Fibroblast of skin of abdomen (primary cell): ENCODE results near the gene PEX11G.
"Not testable (repeated sequence)": the region's sequence is repeated elsewhere in the genome, so short reads cannot be mapped to it uniquely, and the experiment has no call there.

Experiments used
- DNase-seq: peaks from one replicate; pipeline ENCODE4 v3.0.0-alpha.2; 2013

The PEX11G gene

DNA sequence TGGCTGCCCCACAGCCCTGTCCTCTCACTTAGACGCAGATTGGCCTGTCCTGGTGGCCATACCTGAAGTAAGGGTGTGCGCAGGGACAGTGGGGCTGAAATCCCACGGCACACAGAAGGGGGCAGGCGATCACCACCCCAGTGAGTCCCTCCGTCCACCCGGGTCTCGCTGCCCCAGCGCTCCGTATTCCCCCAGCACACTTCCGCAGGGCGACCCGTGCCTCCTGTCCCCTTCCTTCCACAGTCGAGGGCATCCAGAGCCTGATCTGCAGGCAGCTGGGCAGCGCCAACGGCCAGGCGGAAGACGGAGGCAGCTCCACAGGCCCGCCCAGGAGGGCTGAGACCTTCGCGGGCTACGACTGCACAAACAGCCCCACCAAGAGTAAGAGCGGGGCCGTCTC lies 25.3 kb downstream of the PEX11G start:
- no peak for DNase-seq

DNA sequence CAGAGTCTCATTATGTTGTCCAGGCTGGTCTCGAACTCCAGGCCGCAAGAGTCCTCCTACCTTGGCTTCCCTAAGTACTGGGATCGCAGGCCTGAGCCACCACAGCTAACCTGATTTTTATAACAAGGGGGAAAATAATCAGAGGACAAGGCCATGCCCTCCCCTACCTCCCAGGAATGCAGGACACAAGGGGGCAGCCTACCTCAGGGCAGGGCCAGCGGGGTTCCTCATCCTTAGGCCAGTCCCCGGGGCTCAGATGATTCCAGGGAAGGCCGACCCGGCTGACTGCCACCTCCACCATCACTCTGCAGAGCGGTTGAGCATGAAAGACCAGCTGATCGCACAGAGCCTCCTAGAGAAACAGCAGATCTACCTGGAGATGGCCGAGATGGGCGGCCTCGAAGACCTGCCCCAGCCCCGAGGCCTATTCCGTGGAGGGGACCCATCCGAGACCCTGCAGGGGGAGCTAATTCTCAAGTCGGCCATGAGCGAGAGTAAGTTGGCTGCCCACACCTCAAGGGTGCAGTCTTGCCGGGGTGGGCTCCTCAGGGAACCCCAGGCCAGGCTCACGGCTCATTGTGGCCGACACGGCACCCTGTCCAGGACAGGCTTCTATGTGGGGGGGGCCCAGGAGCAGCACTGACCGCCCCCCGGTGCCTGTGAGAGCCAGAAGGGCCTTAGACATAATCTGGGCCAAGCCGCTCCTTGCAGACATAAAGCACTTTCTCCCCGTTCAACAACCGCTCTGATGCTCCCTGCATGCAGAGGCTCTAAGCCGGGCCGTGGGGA lies 26.8 kb downstream of the PEX11G start:
- no peak for DNase-seq

GRCh38 chr19:7460562-7460966 lies 28.3 kb downstream of the PEX11G start:
- DNase-seq: peak; percentile 23

- DNase-seq: no peak
These were observed 29.1 kb downstream of the PEX11G start for GRCh38 chr19:7459773-7460172.

- DNase-seq: no peak
These were observed 30.2 kb downstream of the PEX11G start for GRCh38 chr19:7458675-7459074.

GRCh38 chr19:7456964-7457541 lies 31.8 kb downstream of the PEX11G start:
- no peak for DNase-seq

DNA sequence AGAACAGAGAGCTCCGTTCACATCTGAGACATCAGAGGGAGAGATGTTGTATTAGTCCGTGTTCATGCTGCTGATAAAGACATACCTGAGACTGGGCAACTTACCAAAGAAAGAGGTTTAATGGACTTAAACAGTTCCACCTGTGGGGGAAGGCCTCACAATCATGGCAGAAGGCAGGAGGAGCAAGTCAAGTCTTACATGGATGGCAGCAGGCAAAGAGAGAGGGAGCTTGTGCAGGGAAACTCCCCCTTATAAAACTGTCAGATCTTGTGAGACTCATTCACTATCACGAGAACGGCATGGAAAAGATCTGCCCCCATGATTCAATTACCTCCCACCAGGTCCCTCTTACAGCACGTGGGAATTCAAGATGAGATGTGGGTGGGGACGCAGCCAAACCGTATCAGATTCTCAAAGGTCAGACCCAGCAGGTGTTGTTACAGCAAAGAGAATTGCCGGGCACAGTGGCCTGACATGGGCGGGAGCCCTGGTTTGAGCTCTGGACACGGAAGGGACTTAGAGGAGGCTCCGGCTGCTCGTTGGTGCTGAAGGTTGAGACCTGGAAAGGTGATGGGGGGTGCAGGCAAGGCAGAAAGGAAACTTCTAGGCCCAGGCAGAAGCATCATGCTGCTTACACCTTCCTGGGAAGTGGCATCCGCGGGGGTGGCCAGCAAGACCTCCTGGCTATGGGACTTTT lies 33.1 kb downstream of the PEX11G start:
- DNase-seq: no peak

DNA sequence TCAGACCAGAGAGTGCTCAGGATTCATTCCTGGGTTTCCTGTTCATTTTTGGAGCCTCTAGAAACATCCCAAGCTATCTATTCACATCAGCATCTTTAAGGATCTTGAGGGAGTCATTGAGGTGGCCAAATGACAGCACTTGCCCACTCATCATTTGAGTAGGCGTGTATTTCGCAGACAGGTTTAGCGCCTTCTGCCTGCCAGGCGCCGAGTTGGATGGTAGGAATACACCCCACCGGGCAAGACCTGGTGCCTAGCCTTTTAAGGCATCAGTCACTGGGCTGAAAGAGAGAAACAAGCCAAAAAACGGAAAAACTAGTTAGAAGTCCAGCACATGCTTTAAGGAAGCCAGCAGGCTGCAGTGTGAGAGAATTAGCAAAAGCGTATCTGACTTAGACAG lies 33.8 kb downstream of the PEX11G start:
- DNase-seq: no peak

DNA sequence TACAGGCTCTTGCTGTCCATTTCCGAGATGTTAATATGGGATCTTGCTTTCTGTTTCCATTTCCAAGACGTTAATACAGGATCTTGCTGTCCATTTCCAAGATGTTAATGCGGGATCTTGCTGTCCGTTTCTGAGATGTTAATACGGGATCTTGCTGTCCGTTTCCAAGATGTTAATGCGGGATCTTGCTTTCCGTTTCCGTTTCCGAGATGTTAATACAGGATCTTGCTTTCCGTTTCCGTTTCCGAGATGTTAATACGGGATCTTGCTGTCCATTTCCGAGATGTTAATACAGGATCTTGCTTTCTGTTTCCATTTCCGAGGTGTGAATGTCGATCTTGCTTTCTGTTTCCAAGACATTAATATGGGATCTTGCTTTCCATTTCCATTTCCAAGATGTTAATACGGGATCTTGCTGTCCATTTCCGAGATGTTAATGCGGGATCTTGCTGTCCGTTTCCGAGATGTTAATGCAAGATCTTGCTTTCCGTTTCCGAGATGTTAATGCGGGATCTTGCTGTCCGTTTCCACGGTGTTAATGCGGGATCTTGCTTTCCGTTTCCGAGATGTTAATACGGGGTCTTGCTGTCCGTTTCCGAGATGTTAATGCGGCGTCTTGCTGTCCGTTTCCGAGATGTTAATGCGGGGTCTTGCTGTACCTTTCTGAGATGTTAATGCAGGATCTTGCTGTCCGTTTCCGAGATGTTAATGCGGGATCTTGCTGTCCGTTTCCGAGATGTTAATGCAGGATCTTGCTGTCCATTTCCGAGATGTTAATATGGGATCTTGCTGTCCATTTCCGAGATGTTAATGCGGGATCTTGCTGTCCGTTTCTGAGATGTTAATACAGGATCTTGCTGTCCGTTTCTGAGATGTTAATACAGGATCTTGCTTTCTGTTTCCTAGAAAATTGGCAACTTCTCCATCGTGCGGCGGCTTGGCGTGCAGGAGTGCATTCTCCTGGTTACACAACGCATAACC lies 38.3 kb downstream of the PEX11G start:
- DNase-seq: peak; percentile 31

DNA sequence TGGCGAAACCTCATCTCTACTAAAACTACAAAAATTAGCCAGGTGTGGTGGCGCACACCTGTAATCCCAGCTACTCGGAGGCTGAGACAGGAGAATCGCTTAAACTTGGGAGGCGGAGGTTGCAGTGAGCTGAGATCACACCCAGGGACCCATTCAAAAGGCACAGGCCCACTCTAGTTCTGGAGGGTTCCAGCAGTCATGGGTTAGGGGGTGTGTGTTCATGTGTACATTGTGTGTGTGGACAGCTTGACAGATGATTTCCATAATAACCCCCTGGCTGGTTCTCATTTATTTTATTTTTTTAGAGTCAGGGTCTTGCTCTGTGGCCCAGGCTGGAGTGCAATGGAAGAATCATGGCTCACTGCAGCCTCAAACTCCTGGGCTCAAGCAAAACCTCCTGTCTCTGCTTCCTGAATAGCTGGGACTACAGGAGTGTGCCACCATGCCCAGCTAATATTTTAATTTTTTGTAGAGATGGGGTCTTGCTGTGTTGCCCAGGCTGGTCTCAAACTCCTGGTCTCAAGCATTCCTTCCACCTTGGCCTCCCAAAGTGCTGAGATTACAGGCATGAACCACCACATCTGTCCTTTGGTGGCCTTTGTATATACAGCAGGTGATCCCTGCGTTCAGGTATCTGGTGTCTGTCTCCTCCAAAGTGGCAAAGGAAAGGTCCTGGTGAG lies 39.3 kb downstream of the PEX11G start:
- not testable (repeated sequence) for DNase-seq

GRCh38 chr19:7447648-7448047 lies 41.2 kb downstream of the PEX11G start:
- DNase-seq: no peak

GRCh38 chr19:7445104-7445503 lies 43.7 kb downstream of the PEX11G start:
- no peak for DNase-seq

DNA sequence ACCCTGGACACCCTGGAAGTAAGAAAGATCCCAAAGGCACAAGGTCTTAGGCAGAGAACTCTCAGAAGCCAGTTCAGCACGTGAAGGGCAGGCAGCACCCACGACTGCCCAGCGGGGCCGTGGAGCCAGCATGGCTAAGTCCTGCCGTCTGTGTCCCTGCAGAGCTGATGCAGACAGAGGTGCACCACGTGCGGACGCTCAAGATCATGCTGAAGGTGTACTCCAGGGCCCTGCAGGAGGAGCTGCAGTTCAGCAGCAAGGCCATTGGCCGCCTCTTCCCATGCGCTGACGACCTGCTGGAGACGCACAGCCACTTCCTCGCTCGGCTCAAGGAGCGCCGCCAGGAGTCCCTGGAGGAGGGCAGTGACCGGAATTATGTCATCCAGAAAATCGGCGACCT lies 44.8 kb downstream of the PEX11G start:
- DNase-seq: no peak

- no peak for DNase-seq
These were observed 46.4 kb downstream of the PEX11G start for GRCh38 chr19:7442423-7442822.

- DNase-seq: no peak
These were observed 47.2 kb downstream of the PEX11G start for GRCh38 chr19:7441468-7442146.

DNA sequence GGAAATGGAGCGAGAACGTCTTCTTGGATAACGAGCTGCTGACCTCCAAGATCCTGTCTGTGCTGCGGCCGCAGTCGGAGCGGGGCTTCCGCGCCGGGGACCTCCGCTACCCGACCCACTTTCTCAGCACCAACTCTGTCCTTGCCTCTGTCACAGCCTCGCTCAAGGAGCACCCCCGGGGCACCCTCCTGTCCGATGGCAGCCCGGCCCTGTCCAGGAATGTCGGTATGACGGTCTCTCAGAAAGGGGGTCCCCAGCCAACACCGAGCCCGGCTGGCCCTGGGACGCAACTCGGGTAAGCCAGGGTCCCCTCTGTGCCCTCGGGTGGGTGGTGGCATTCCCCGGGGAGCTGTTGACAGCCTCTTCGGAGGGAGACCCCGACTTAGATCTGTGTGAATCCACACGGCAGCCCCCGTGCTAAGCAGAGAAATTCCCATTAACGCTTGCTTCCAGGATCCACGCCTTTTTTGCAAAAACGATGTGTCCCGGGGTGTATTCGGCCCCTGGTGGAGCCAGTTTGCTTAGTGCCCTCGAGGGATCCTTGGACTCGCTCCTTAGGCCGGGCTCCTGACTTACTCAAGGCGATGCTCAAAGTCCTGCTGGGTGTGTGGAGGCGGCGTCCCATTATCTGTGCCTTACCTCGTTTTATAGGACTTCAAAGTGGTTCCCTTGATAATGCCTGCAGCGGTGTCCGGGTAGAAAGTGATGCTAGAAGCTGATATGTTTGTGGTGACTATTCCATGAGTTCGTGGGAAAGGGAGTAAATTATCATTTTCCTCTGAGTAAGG lies 48.5 kb downstream of the PEX11G start:
- DNase-seq: no peak

GRCh38 chr19:7435586-7435985 lies 53.2 kb downstream of the PEX11G start:
- DNase-seq: no peak

- DNase-seq: no peak
These were observed 54.4 kb downstream of the PEX11G start for GRCh38 chr19:7434391-7434790.

GRCh38 chr19:7433456-7433855 lies 55.4 kb downstream of the PEX11G start:
- peak; percentile 48 for DNase-seq

DNA sequence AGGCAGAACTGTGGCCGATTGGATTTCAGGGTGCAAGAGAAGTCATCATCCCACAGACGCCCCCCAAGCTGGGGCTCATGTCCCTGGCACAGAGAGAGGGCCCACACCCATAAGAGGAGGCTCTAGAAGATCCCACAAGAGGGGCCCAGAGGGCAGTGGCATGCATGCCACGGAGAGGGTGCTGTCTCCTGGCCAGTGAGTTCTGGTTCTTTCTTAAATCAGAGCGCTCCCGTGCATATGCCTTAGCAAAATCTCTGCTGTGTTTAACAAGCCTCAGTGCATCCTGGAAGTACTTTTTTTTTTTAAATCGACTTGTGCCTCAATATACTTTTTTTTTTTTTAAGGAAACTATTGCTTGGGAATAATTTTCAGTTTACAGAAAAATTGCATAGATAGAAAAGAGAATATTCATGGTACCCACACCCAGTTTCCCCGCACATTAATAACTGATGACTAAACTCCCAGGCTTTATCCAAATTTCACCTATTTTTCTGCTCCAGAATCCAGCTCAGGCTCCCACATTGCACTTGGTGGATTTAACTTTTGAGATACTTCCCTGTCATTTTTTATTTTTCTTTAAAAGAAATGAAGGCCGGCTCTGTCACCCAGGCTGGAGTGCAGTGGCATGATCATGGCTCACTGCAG lies 59.1 kb downstream of the PEX11G start:
- DNase-seq: no peak
